ENCODE results near the gene OPALIN.
A peak's percentile ranks its signal among the peaks of the same experiment; 100 is the strongest.

OPALIN gene, protein sequence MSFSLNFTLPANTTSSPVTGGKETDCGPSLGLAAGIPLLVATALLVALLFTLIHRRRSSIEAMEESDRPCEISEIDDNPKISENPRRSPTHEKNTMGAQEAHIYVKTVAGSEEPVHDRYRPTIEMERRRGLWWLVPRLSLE

DNA sequence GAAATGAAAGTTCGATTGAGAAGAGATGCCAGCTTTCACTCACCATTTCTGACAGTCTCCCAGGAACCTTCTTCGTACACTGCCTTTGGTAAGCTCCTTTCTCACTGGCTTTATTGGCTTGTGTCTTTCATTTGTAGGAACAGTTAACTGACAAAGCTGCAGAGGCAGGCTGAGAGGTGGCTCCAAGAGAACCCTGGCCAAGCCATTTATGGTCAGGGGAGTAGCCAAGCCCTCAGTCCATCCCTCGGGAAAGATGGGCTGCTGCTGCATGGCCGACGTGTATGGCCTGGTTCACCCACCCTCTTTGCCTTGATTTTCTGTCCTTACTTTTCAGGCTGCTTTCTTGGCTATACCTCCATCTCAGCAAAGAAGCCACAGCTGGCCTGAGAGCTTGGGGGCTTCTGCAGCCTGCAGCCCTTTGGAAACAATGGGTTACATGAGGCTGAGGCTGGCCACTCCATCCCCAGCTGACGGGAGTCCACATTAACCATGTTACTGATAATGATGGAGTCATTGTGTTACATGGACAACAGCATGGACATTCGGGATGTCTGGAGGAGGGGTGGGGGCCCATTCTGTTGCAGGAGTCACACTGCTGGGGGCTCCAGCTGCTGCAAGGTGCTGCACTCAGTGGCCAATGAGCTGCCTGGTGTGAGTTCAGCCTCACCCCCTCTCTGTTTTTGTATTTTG is at the start of gene OPALIN:
OPALIN (minus strand) TSS at position 152 of the 690 bp plus-strand sequence; CDS start at position 46, 106 bp downstream.
- H3K4me1 Mint-ChIP-seq, result no peaks in the 10 kb centered on the region
- no peaks in the 10 kb centered on the region for H3K9me3 Mint-ChIP-seq
- no peak within 1 kb of the TSS for H3K4me3 Mint-ChIP-seq
- H3K27me3 Mint-ChIP-seq, result peaks cover 12% of the 10 kb centered on the region
- CTCF ChIA-PET, result interaction anchor here (0.6 kb wide), 1 partner anchor 13 kb away, joined by 3 read pairs; no protein-coding TSS in a partner anchor
- H3K36me3 Mint-ChIP-seq, result no peaks in the 10 kb centered on the region
- no peak for DNase-seq
- H3K27ac Mint-ChIP-seq, result no peak within 1 kb of the TSS

DNA sequence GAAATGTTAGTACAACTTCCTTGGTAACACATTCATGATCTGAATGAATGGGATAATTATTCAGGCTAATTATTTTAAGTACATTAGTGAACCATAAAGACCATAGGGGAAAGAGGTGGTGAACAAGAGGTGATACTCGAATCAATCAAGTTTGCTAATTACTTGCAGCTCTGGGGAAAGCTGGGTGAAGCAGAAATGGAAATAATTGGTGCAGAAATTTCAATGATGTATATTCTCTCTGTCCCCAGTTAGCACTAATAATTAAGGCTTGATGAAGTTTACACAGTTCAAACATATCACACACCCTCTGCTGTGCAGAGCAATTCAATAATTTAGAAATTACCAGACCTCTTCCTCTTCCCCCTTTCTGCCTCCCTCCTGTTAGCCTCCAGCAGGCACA is 49.4 kb upstream of the OPALIN start:
- peaks cover 22% of the 10 kb centered on the region for H3K27me3 Mint-ChIP-seq
- H3K9me3 Mint-ChIP-seq, result no peaks in the 10 kb centered on the region
- no peak overlapping the region for H3K27ac Mint-ChIP-seq
- no peaks in the 10 kb centered on the region for H3K4me1 Mint-ChIP-seq
- CTCF ChIA-PET, result no interaction called here
- DNase-seq, result no peak
- no peaks in the 10 kb centered on the region for H3K36me3 Mint-ChIP-seq
- H3K4me3 Mint-ChIP-seq, result no peak overlapping the region

GRCh38 chr10:96407560-96408069 is 48.8 kb upstream of the OPALIN start:
- peaks cover 28% of the 10 kb centered on the region for H3K27me3 Mint-ChIP-seq
- no peak overlapping the region for H3K27ac Mint-ChIP-seq
- H3K4me3 Mint-ChIP-seq, result no peak overlapping the region
- H3K36me3 Mint-ChIP-seq, result no peaks in the 10 kb centered on the region
- H3K9me3 Mint-ChIP-seq, result no peaks in the 10 kb centered on the region
- H3K4me1 Mint-ChIP-seq, result no peaks in the 10 kb centered on the region
- DNase-seq, result no peak
- CTCF ChIA-PET, result no interaction called here

- CTCF ChIA-PET, result no interaction called here
- H3K27me3 Mint-ChIP-seq, result peaks cover 39% of the 10 kb centered on the region
Observed at GRCh38 chr10:96406091-96406490, 47.3 kb upstream of the OPALIN start.

GRCh38 chr10:96402417-96403305 is 43.9 kb upstream of the OPALIN start:
- Mint-ChIP-seq H3K4me1 (no peaks in the 10 kb centered on the region), H3K36me3 (no peaks in the 10 kb centered on the region), H3K9me3 (no peaks in the 10 kb centered on the region), H3K27me3 (peaks cover 58% of the 10 kb centered on the region), H3K4me3 (no peak overlapping the region), H3K27ac (no peak overlapping the region)
- DNase-seq, result no peak
- CTCF ChIA-PET, result no interaction called here

More at GRCh38 chr10:96406091-96406490, 47.3 kb upstream of the OPALIN start:
- no peak overlapping the region for H3K27ac Mint-ChIP-seq
- H3K9me3 Mint-ChIP-seq, result no peaks in the 10 kb centered on the region
- H3K4me3 Mint-ChIP-seq, result no peak overlapping the region
- no peaks in the 10 kb centered on the region for H3K36me3 Mint-ChIP-seq
- no peaks in the 10 kb centered on the region for H3K4me1 Mint-ChIP-seq
- no peak for DNase-seq

DNA sequence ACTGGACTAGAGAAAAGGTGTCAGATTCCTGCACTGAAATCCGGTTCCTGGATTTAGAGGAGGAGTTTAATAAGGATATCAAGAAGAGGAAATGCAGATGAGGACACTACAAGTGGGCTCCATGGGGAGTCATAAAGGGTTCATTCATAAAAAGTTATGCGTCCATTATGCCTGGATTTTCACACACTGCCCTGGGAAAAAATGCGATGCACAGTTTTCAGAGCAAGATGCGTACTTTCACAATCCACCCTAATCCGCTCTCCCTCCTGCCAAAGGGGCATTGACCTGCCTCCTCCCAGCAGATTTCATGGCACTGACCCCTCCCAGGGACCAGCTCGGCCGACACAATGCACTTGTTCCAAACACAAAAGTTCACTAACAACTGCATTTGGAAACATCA is 42.2 kb upstream of the OPALIN start:
- H3K4me3 Mint-ChIP-seq, result no peak overlapping the region
- H3K9me3 Mint-ChIP-seq, result no peaks in the 10 kb centered on the region
- no peak for DNase-seq
- peaks cover 62% of the 10 kb centered on the region for H3K27me3 Mint-ChIP-seq
- H3K4me1 Mint-ChIP-seq, result peaks cover 3% of the 10 kb centered on the region
- H3K36me3 Mint-ChIP-seq, result no peaks in the 10 kb centered on the region
- CTCF ChIA-PET, result no interaction called here
- no peak overlapping the region for H3K27ac Mint-ChIP-seq

DNA sequence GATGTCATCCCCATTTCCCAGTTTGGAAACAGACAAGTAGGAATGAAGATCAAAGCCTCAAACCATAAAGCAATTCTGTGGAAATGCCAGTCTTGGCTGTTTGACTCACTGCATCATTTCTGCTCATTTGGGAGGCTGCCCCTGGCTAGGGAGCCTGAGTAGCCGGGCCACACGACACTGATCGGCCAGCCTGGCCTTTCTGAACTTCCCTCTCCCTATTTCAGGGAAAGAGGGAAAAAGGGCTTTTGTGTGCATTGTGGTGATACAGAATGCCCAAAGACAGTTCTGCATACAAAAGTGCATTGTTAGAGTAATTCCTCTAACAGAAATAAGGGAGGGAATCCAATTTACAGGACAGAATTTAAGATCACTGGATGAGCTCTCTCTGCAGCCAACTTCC is 41.7 kb upstream of the OPALIN start:
- no peak overlapping the region for H3K4me3 Mint-ChIP-seq
- H3K36me3 Mint-ChIP-seq, result no peaks in the 10 kb centered on the region
- no peak for DNase-seq
- H3K27me3 Mint-ChIP-seq, result peaks cover 63% of the 10 kb centered on the region
- peaks cover 3% of the 10 kb centered on the region for H3K4me1 Mint-ChIP-seq
- CTCF ChIA-PET, result no interaction called here
- no peak overlapping the region for H3K27ac Mint-ChIP-seq
- no peaks in the 10 kb centered on the region for H3K9me3 Mint-ChIP-seq

DNA sequence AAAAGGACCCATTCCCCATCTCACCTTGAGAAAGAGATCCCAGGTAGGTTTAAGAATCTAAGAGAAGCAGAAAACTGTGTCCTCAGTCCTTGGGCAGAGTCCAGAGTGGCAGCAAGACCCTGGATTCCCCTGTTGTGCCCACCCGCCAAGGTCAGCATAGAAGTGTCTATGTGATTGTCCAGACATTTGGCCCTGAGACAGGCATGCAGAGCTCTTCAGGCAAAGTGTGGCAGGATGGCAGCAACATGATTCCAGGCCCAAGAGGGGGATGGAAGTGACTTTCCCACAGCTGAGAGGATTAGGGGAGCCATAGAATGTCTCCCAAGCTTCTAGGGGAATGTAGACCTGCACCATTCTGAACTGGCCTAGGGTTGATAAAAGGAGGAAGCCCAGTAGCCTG is 39.1 kb upstream of the OPALIN start:
- Mint-ChIP-seq H3K9me3 (no peaks in the 10 kb centered on the region), H3K27me3 (peaks cover 62% of the 10 kb centered on the region), H3K27ac (no peak overlapping the region), H3K4me1 (peaks cover 3% of the 10 kb centered on the region), H3K4me3 (no peak overlapping the region), H3K36me3 (no peaks in the 10 kb centered on the region)
- CTCF ChIA-PET, result interaction anchor here (1.0 kb wide), 1 partner anchor 24 kb away, joined by 3 read pairs; no protein-coding TSS in a partner anchor
- DNase-seq, result no peak

DNA sequence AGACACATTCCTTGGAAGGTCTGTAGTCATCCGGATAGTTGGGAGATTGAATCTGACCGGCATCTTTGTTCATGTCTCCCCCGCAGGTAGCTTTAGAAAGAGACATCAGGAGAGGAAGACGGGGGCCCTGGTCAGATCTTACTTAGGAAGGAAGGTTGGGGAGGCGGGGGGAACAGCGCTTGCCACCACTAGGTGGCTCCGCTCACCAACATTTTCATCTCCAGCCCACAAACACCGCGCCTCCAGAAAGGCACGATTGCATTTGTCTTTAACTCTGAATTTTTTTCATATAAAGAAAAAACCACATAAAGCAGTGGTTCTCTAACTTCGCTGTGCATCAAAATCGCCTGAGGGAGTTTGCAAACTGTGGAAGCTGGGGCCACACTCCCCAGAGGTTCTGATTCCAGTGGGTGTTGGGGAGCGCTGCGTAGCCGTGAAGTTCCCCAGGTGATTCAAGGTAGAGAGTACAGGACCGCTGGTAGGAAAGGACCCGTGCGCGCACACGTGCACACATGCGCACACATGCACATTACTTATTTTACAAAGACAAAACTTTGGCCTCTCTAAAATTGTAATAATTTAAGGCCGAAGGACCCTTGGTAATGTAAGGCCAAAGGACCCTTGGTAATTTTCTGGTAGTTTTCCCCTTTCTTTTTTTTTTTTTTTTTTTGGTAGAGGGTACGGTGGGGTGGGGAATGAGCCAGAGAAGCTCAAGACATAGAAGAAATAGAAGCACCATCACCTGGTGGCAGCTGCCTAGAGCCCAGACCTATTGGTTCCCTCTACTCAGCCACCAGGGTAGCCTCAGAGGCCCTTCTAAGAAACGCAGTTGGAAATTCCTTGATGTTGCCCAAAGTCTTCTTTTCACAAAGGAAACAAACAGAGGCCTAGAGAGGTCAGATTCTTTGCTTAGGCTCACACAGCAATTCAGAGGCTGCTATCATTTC is 37.4 kb upstream of the OPALIN start:
- H3K27me3 Mint-ChIP-seq, result peaks cover 58% of the 10 kb centered on the region
- H3K4me1 Mint-ChIP-seq, result peaks cover 3% of the 10 kb centered on the region
- CTCF ChIA-PET, result interaction anchor here (0.6 to 2.4 kb wide), 8 partner anchors 14 to 663 kb away, joined by 3 to 7 read pairs (median 3); partner anchors contain the start of gene TLL2
- no peaks in the 10 kb centered on the region for H3K36me3 Mint-ChIP-seq
- DNase-seq, result peak; percentile 76
- no peaks in the 10 kb centered on the region for H3K9me3 Mint-ChIP-seq
- H3K4me3 Mint-ChIP-seq, result no peak overlapping the region
- no peak overlapping the region for H3K27ac Mint-ChIP-seq

- H3K27me3 Mint-ChIP-seq, result peaks cover 32% of the 10 kb centered on the region
- H3K4me1 Mint-ChIP-seq, result no peaks in the 10 kb centered on the region
- H3K9me3 Mint-ChIP-seq, result no peaks in the 10 kb centered on the region
- no peaks in the 10 kb centered on the region for H3K36me3 Mint-ChIP-seq
- CTCF ChIA-PET, result interaction anchor here (0.6 to 1.3 kb wide), 2 partner anchors 15 to 372 kb away, joined by 3 to 4 read pairs; no protein-coding TSS in a partner anchor
- no peak overlapping the region for H3K27ac Mint-ChIP-seq
- no peak overlapping the region for H3K4me3 Mint-ChIP-seq
- DNase-seq, result no peak
Observed at GRCh38 chr10:96390460-96390864, 31.7 kb upstream of the OPALIN start.

DNA sequence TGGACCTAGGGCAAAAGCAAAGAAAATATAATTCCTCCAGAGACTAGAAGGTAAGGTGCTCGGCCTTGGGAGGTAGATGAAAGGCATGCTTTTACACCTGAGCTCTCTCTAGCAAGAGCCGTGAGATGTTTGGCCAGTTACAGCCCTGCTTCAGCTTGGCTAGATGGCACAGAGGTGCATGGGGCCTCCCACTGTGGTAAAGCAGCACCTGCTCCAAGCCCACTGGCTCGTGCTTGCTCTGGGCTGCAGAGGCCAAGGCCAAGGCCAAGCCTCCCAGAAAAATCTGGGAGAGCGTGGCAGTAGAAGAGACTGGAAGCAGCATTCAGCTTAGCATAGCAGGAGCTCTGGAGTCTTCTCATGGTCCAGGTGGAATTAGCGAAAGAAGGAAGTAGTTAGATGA is 31.0 kb upstream of the OPALIN start:
- no peaks in the 10 kb centered on the region for H3K9me3 Mint-ChIP-seq
- CTCF ChIA-PET, result interaction anchor here (0.6 to 1.2 kb wide), 2 partner anchors 15 to 372 kb away, joined by 3 read pairs; no protein-coding TSS in a partner anchor
- H3K4me3 Mint-ChIP-seq, result no peak overlapping the region
- no peaks in the 10 kb centered on the region for H3K36me3 Mint-ChIP-seq
- H3K27me3 Mint-ChIP-seq, result peaks cover 32% of the 10 kb centered on the region
- DNase-seq, result no peak
- H3K27ac Mint-ChIP-seq, result no peak overlapping the region
- no peaks in the 10 kb centered on the region for H3K4me1 Mint-ChIP-seq

- H3K4me1 Mint-ChIP-seq, result no peaks in the 10 kb centered on the region
- CTCF ChIA-PET, result no interaction called here
Observed at GRCh38 chr10:96387601-96388000, 28.8 kb upstream of the OPALIN start.

DNA sequence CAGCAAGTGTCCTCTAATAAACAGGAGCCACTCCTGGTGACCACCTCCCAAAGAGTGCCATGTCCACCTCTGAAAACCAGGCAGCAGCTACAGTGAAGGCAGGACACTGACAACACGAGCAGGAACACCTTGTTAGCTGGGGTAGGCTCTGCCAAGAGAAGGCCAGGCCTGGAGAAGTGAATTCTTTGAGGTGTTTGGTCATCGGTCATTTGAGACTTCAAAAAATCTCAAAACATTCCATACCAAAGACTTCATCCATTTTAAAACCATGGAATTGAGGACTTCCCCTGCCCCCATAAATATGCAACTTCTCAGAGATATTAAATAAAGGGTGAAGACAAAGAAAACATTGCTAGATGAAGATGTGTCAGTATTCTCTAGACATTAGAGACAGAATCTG is 28.4 kb upstream of the OPALIN start:
- no peaks in the 10 kb centered on the region for H3K4me1 Mint-ChIP-seq
- H3K9me3 Mint-ChIP-seq, result no peaks in the 10 kb centered on the region
- H3K27ac Mint-ChIP-seq, result no peak overlapping the region
- H3K36me3 Mint-ChIP-seq, result no peaks in the 10 kb centered on the region
- peaks cover 16% of the 10 kb centered on the region for H3K27me3 Mint-ChIP-seq
- H3K4me3 Mint-ChIP-seq, result no peak overlapping the region
- CTCF ChIA-PET, result no interaction called here
- DNase-seq, result no peak

More at GRCh38 chr10:96387601-96388000, 28.8 kb upstream of the OPALIN start:
- Mint-ChIP-seq H3K27ac (no peak overlapping the region), H3K9me3 (no peaks in the 10 kb centered on the region), H3K36me3 (no peaks in the 10 kb centered on the region), H3K27me3 (peaks cover 17% of the 10 kb centered on the region), H3K4me3 (no peak overlapping the region)
- no peak for DNase-seq
